HG02759 (cell line): Measurements from ENCODE around the gene PITX3.
"Not testable (repeated sequence)": the region's sequence is repeated elsewhere in the genome, so short reads cannot be mapped to it uniquely, and the experiment has no call there.

Source experiments
- ATAC-seq: cut with Tn5 transposase; IDR thresholded peaks from one replicate; pipeline ENCODE4 v1.9.1; 2021; ENCODE audit warnings: mild to moderate bottlenecking, moderate library complexity; ENCODE audit not compliant: unreplicated experiment

PITX3 gene

DNA sequence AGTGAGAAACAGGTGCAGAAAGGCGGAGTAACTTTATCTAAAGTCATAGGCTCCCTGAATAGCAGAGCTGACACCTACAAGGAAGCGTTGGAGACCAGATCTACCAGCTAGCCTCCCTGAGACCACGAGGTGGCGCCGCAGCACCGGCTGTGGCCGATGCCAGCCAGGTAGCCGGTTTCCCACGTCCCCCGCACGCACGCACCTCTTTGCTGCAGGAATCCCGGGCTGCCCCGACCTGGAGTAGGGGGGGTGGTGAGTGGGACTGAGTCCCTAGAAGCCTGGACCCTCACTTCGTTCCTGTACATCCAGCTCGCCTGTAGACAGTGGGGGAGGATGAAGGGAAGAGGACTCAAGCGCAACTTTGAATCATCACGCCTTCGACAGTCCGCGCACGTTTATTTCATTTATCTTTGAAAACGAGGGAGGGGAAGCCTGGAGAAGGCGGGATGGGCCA is 11.5 kb downstream of the PITX3 start:
- ATAC-seq: no peak

DNA sequence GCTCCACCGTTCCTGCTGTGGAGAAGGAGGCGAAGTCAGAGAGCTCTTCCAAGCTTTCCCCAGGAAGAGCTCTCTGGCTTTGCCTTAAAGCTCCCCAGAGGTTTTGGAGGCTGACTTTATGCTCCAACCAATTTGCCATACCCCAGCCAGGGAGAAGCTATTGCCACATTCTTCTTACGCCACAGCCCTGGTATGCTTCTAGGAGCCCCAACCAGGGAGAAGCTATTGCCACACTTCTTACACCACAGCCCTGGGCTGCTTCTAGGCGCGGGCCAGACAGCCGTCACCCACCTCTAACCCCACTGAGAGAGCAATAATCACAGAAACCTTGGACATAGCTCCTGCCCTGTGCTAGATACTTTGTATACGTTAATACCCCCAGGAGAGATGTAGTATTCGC is 14.3 kb downstream of the PITX3 start:
- ATAC-seq: no peak

DNA sequence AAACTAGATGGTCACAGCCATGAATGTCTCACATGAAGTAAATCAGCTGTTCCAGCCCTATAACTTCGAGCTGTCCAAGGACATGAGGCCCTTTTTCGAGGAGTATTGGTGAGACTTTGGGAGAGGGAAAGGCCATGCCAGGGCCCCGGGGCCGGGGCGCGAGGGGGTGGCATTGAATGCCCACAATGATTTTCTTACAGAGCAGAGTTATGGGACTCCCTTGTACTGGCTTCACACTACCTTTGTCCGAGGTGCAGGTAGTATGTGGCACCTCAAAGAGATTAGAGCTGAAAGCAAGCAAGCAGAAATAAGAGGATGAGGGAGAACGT is 14.8 kb downstream of the PITX3 start:
- ATAC-seq: no peak

DNA sequence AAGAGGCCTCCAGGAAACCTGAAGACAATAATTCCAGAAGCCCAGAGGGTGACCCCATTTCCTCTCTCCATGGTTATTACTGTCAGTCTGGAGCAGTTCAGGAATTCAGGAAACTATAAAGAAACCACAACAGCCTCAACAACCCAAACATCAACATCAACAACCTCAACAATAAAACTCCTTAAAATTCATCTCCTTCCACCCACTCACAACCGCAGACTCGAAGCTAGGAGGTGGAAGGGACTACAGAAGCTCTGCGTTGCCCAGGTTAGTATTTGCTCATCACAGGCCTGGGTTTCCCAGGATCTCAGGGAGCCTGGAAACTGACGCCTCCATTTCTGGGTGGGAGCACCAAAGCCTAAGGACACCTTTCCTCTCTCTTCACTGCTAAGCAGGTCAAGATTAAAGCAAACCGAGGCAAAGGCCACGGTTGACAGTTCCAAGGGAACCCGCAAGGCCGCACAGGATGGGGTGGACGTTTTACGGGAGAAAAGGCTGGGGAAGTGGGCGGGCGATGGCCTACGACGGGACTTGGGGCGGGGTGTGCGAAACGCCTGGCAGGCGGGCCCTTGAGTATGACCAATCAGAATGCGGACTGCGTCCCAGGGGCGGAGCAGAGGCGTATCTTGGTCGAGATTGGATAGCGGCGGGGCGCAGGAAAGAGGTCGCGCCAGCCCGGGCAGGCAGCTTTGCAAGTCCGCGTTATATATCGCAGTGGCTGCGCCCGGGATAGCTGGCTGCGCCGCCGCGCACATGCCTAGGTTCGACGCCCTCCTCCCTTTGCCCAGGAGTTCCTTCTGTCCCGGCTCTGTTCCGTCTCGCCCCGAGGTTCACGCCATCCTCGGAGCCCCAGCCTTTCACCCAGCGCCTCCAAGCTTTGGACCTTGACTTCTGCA is 15.4 kb downstream of the PITX3 start, which contains the start of gene ELOVL3:
TSS of gene ELOVL3 (plus strand) at position 654 of the 896 bp plus-strand sequence. CDS start 250 bp downstream, outside the sequence.
- ATAC-seq: peak; percentile 92

DNA sequence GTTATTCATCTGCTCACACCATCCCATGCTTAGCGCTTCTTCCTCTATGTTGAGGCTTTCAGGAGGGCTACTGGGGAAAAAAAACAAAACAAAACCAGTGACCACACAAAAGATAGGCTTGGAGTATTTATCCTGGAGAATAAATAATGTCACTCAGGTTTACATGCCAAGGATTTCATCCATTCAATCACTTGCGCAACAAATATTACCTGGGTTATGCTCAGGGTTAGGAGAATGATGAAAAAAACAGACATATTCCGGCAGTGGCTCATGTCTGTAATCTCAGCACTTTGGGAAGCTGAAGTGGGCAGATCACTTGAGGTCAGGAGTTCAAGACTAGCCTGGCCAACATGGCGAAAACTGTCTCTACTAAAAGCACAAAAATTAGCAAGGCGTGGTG is 18.5 kb downstream of the PITX3 start:
- ATAC-seq: no peak

DNA sequence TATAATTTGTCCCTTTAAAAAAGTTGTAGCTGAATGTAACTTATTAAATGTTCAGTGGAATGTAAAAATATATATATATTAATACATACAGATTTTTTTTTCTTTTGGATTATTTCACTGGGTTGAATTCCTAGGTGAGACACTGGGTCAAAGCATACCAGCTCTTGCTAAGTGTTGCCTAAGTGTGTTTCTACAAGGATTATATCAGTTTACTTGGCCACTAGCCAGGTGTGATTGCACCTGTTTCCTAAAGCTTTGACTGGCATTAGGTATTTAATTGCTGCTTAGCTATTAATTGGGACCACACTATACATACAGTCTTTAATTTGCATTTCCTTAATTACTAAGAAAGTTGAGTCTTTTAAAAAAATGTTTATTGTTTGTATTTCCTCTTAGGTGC is 20.7 kb downstream of the PITX3 start:
- ATAC-seq: no peak

DNA sequence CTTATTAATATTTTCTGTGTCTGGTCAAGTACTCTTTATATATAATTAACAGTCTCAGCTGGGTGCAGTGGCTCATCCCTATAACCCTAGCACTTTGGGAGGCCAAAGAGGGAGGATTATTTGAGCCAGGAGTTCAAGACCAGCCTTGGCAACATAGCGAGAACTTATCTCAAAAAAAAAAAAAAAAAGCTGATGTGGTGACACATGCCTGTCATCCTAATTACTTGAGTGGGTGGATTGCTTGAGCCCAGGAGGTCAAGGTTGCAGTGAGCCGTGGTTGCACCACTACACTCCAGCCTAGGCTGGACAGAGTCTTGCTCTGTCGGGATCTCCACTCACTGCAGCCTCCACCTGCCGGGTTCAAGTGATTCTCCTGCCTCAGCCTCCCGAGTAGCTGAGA is 21.9 kb downstream of the PITX3 start:
- ATAC-seq: no peak

DNA sequence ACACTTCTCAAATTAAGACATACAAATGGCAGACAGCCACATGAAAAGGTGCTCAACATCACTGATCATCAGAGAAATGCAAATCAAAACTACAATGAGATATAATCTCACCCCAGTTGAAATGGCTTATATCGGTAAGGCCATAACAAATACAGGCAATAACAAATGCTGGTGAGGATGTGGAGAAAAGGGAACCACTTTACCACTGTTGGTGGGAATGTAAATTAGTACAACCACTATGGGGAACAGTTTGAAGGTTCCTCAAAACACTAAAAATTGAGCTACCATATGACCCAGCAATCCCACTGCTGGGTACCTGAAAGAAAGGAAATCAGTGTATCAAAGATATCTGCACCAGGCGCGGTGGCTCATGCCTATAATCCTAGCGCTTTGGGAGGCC is 27.7 kb downstream of the PITX3 start:
- ATAC-seq: not testable (repeated sequence)

DNA sequence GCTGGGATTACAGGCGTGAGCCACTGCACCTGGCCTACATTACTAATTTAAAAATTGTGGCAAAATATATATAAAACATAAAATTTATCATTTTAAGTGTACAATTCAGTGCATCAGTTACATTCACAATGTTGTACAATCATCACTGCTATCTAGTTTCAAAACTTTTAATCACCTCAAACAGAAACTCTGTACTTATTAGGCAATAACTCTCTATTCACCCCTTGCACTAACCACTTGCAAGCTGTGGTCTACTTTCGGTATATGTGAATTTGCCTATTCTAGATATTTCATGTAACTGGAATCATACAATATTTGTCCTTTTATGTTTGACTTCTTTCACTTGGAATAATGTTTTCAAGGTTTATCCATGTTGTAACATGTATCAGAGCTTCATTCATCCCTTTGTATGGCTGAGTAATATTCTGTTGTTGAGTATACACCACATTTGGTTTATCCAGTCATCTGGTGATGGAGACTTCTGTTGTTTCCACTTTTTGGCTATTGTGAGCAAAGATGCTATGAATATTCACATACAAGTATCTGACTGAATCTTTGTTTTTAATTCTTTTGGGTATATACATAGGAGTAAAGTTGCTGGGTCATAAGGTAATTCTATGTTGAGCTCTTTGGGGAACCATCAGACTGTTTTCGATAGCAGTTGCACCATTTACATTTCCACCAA is 29.6 kb downstream of the PITX3 start:
- no peak for ATAC-seq

DNA sequence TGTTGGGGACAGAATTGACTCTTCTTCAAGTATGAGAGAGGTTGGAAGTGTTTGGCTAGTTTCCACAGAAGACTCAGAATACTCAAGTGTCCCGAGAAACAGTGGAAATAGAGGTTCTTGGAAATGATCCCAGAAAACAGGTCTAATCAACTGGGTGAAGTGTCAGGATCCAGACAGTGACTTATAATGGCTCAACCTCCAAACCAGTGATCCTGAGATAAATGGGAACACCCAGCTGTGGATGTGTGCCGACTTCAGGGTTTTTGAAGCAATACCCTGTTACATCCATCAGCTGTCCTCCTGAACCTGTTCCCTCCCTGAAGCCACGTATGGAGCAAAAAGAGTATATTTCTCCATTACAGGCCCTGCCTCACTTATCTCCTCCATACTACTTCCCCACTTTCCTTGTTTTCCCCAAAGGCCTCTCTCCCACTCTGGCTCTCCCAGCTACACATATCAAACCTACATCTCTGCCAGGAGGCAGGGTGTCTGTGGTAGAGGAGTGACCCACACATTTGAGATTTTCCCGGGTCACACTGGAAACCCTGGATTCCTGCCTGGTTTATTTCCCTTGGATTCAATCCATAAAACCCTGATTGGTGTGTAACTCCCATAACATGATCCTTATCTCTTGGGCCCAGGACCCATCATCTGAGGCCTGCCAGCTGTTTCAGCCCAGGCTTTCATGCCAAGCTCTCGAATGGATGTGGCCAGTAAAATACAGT is 32.8 kb downstream of the PITX3 start:
- no peak for ATAC-seq

DNA sequence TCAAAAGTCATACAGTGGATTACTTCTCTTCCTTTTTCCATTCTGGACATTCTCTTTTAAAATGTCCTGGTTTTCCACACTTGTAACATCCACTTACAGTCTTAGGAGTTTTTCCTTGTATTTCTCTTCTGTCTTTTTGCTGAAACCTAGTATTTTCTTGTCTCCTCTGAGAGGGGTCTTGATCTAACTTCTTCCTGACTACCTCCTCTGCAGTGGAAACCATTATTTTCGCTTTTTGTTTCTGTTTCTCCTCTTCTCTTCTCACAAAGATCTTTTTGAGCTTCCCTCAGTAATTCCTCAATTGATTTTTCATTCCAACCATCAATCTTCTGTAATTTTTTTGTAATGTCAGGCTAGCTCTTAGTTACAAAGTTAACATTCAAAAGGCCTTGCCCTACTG is 38.9 kb downstream of the PITX3 start:
- no peak for ATAC-seq

DNA sequence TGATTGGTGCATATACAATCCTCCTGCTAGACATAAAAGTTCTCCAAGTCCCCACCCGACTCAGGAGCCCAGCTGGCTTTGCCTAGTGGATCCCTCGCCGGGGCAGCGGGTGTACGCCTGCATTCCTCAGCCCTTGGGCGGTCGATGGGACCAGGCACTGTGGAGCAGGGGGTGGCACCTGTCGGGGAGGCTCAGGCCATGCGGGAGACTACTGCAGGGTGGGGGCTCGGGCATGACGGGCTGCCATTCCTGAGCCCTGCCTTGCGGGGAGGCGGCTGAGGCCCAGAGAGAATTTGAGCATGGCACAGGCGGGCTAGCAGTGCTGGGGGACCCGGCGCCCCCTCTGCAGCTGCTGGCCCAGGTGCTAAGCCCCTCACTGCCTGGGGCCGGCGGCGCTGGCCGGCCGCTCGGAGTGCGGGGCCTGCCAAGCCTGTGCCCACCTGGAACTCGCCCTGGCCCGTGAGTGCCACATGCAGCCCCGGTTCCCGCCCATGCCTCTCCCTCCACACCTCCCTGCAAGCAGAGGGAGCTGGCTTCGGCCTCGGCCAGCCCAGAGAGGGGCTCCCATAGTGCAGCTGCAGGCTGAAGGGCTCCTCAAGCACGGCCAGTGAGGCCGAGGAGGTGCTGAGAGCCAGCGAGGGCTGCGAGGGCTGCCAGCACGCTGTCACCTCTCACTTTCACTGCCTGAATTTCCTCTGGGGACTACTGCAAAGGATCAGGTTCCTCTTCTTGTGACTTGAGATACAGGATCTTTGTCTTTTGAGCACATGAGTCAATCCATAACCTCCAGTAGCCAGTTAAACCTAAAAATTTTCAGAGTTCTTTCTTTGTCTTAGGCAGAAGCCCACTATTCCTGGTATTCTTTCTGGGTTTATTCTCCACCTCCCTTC is 40.3 kb downstream of the PITX3 start:
- no peak for ATAC-seq

DNA sequence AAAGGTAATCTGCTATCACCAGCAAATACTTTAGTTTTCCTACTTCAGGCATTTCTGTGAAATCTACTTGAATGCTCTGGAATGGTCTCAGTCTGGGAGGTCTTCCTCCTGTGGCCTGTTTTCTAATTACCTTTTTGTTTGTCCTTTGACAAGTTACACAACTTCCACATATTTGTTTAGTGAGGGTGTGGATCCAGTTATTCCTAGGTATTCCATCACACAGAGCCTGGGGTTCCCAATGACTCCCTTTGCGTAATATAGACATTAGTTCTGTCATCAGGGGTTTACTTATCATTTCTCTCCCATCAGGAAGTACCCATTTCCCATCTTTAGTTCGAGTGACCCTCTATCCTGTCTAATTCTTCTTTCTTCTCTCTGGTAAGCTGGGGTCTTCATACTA is 43.3 kb downstream of the PITX3 start:
- ATAC-seq: no peak

DNA sequence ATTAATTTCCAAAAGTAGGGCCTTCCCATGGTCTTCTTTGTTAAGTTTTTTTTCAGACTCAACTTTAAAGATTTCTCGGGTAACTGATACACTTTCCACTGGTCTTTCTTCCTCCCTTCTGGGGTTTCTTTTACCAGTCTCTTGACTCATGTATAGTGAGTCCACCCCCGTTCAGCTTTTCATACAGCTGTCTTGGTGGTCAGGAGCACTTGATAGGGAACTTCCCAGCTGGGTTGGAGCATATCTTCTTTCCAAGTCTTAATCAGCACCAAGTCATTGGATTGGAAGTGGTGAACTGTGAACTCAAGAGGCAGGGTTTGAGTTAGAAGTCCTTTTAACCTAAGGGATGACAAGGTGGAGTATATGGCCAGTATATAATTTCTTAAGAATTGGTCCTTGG is 44.4 kb downstream of the PITX3 start:
- ATAC-seq: no peak

DNA sequence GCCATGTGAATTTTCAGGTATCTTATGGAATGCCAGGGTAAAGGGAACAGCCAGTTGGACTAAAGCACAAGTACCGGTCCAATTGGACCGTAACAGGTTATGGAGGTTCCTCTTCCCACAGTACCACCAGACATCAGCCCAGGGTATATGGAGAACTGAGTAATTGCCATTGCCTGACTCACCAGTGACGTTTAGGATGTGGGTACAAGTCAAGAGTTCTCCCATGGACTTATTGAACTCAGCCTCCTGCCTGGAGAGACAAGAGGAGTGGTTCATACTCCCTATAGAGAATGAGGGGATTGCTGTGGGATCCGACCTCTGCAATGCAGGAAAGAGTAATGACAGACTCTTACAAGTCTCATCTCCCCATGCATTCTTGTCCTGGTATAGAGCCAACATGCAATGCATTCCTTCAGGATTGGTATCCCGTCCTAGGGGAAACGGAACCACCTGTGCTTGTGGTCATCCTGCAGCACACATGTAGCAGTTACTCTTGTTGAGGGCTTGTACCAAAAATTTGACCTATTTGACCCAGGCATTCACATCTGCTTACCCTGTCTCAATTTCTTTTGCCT is 45.9 kb downstream of the PITX3 start:
- no peak for ATAC-seq

DNA sequence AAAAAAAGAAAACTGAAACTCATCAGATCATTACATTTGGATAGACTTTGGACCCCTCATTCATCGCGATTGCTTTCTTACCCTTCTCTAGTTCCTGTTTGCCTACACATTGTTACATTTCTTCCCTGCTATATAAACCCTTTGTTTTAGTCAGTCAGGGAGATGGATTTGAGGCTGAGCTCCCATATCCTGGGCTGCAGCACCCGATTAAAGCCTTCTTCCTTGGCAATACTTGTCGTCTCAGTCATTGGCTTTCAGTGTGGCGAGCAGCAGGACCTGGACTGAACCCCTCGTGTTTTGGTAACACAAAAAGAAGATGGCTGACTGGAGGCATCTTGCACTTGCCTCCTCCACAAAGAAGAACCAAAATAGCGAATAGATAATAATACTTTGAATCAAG is 49.4 kb downstream of the PITX3 start:
- ATAC-seq: no peak

DNA sequence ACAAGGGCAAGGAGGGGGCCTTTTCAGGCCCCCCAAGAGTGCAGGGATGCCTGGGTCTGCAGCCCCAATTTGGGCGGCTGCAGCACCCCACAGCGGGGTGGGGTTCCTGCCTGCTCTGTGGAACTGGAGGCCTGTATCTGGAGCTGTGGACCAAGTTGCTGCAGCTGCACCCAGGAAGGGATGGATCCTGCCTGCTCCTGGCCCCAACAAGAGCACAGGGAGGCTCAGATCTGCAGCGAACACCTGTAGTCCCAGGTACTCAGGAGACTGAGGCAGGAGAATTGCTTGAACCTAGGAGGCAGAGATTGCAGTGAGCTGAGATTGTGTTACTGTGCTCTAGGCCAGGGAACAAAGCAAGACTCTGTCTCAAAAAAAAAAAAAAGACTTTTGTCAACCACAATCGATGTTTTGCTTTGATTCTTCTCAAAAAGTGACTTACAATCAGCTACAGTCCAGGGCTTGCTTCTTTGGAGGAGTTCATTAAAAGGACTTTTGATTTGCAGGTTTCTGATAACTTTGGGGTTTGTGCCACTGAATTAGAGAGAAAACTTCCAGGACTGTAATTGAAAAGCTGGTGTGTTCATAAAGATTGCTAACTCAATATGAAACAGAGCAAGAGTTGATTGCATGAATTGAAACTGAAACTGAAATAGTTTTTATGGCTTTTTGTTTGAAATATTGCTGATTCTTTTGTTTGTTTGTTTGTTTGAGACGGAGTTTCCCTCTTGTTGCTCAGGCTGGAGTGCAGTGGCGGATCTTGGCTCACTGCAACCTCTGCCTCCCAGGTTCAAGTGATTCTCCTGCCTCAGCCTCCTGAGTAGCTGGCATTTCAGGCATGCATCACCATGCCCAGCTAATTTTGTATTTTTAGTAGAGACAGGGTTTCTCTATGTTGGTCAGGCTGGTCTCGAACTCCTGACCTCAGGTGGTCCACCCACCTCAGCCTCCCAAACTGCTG is 52.1 kb downstream of the PITX3 start:
- not testable (repeated sequence) for ATAC-seq

DNA sequence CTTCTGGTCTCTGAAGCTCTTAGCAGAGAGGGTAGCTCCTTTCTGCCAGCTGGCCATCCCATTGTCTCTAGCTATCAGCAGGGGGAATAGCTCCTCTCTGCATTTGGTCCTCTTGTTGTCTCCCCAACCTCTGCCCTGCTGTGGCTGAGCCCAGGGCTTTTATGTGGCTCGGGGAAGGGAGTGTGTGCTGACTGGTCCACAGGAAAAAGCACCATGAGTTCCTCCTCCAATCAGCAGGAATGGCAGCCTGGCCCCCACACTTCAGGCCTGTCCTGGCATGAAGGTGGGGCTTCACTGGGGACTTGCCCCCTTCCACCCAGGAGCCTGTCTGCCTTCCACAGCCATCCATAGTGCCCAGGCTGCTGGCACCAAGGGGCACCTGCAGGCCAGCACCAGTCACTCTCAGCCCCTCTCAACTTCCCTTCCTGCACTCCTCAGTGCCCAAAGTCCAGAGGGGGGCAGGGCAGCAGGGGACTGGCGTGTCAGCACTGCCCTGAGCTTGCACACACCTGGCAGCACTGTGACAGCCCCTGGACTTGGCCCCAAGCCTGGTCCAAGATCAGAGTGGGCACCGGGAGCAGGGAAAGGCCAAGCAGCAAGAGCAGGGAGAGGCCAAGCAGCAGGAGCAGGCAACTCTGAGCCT is 52.9 kb downstream of the PITX3 start:
- no peak for ATAC-seq
